GM18505 (cell line): Measurements from ENCODE around the gene DXO.

ENCODE experiments used
- ATAC-seq: cut with Tn5 transposase; IDR thresholded peaks from one replicate; pipeline ENCODE4 v1.9.1; 2021; ENCODE audit not compliant: unreplicated experiment
- POLR2A ChIP-seq: IDR thresholded peaks from 4 replicates; pipeline ENCODE4 v1.6.1; 2011; ENCODE audit warnings: borderline replicate concordance; ENCODE audit not compliant: insufficient read depth, insufficient read length; ENCODE audit errors: extremely low read depth

Gene DXO

GRCh38 chr6:31967926-31968320 lies 4.0 kb downstream of the DXO start:
- no peak for ATAC-seq
- TF ChIP-seq POLR2A, result no peak

GRCh38 chr6:31966997-31967925 lies 4.7 kb downstream of the DXO start:
- TF ChIP-seq POLR2A, result no peak
- ATAC-seq, result no peak

GRCh38 chr6:31966506-31966905 lies 5.4 kb downstream of the DXO start:
- ATAC-seq, result no peak
- no peak for TF ChIP-seq POLR2A

- no peak for TF ChIP-seq POLR2A
Measured at GRCh38 chr6:31965700-31966099, 6.2 kb downstream of the DXO start.

GRCh38 chr6:31963921-31964320 lies 8.0 kb downstream of the DXO start:
- no peak for TF ChIP-seq POLR2A
- ATAC-seq, result no peak

More at GRCh38 chr6:31965700-31966099, 6.2 kb downstream of the DXO start:
- ATAC-seq, result no peak

- TF ChIP-seq POLR2A, result no peak
- no peak for ATAC-seq
Measured at GRCh38 chr6:31961616-31962015, 10.3 kb downstream of the DXO start.

GRCh38 chr6:31958741-31959739 lies 12.9 kb downstream of the DXO start, which contains the start of the genes NELFE and SKIC2:
NELFE (minus strand) TSS chr6:31958971; CDS start chr6:31958446, 525 bp downstream.
SKIC2 (plus strand) TSS chr6:31959175; CDS start chr6:31959193, 18 bp downstream.
- peak; percentile 97 for ATAC-seq
- TF ChIP-seq POLR2A, result peak; percentile 93

- peak; percentile 10 for ATAC-seq
- no peak for TF ChIP-seq POLR2A
Measured at GRCh38 chr6:31958412-31958740, 13.6 kb downstream of the DXO start.

GRCh38 chr6:31956796-31957195 lies 15.1 kb downstream of the DXO start:
- no peak for ATAC-seq
- no peak for TF ChIP-seq POLR2A

GRCh38 chr6:31954511-31954910 lies 17.4 kb downstream of the DXO start:
- no peak for ATAC-seq
- TF ChIP-seq POLR2A, result no peak

GRCh38 chr6:31952890-31953289 lies 19.0 kb downstream of the DXO start:
- ATAC-seq, result no peak
- no peak for TF ChIP-seq POLR2A

GRCh38 chr6:31952140-31952805 lies 19.7 kb downstream of the DXO start:
- no peak for ATAC-seq
- TF ChIP-seq POLR2A, result no peak
